Measurements from ENCODE around the gene IRF5.

GRCh38 chr7:128954830-128955802, 17.4 kb downstream of the IRF5 start:
- no peak for TF ChIP-seq CTCF (IDR thresholded peaks at IDR 0.05)
- no peak for TF ChIP-seq ZNF232 (CRISPR knock-in tag; IDR thresholded peaks at IDR 0.05)
- TF ChIP-seq TEAD4 (CRISPR knock-in tag; IDR thresholded peaks at IDR 0.05), result no peak
- TF ChIP-seq ZNF317 (CRISPR knock-in tag; IDR thresholded peaks at IDR 0.05; ENCODE audit: borderline replicate concordance, low read depth), result no peak
- no peak for TF ChIP-seq ZBTB21 (CRISPR knock-in tag; IDR thresholded peaks at IDR 0.05; ENCODE audit: borderline replicate concordance)
- no peak for TF ChIP-seq ELF4 (CRISPR knock-in tag; IDR thresholded peaks at IDR 0.05; ENCODE audit: low read depth)
- TF ChIP-seq FOXK1 (CRISPR knock-in tag; IDR thresholded peaks at IDR 0.05), result no peak
- no peak for TF ChIP-seq SP1 (CRISPR knock-in tag; conservative IDR thresholded peaks at IDR 0.05)
- TF ChIP-seq ATF6 (CRISPR knock-in tag; IDR thresholded peaks at IDR 0.05), result no peak
- TF ChIP-seq USF2 (CRISPR knock-in tag; IDR thresholded peaks at IDR 0.05), result no peak
- no peak for TF ChIP-seq MAX (CRISPR knock-in tag; IDR thresholded peaks at IDR 0.05)
- no peak for TF ChIP-seq KAT7 (CRISPR knock-in tag; IDR thresholded peaks at IDR 0.05; ENCODE audit: borderline replicate concordance)
- no peak for TF ChIP-seq ETV6 (CRISPR knock-in tag; IDR thresholded peaks at IDR 0.05)
- no peak for TF ChIP-seq FOXP1 (CRISPR knock-in tag; IDR thresholded peaks at IDR 0.05; ENCODE audit: borderline replicate concordance)
